Motor neuron (in vitro differentiated cells): Measurements from ENCODE around the gene SLC22A3. TPM values are rescaled to one million over a fixed set of nuclear protein-coding genes. Genes with fewer than 3 reads are reported as not detected.

Source experiments
- ATAC-seq, 8 experiments: fragments of 200-7000 bp; cut with Tn5 transposase; replicated peaks in 6 of 8; 2 replicates each; pipeline ENCODE4 v1.8.0; 2021; ENCODE audit warnings: mild to moderate bottlenecking in 8 of 8, moderate library complexity in 8 of 8
- H3K27ac ChIP-seq, 2 donors: fragments of 250-450 bp; sonication (Bioruptor Pico); 2 replicates each; pipeline ENCODE4 v1.9.0; 2021; ENCODE audit warnings: antibody characterized with exemption in 2 of 2, mild to moderate bottlenecking in 2 of 2, moderate library complexity in 1 of 2
- H3K4me1 ChIP-seq, 2 donors: fragments of 250-450 bp; sonication (Bioruptor Pico); replicated peaks in 1 of 2; 2 replicates each; pipeline ENCODE4 v1.6.1; 2021; ENCODE audit warnings: antibody characterized with exemption in 2 of 2, mild to moderate bottlenecking in 2 of 2, moderate library complexity in 1 of 2
- H3K4me3 ChIP-seq, 5 donors: fragments of 250-450 bp; sonication (Bioruptor Pico); 2 replicates each; pipeline ENCODE4 v1.9.0; 2021; ENCODE audit warnings: antibody characterized with exemption in 5 of 5, mild to moderate bottlenecking in 5 of 5, moderate library complexity in 4 of 5
- WGBS, 10 experiments: fragments of 450-650 bp; shearing (Covaris generic); methylation state at CpG; one replicate each; pipeline ENCODE4 v1.0.0; 2022; 5-methylcytosine and 5-hydroxymethylcytosine counted together
- in situ Hi-C, 9 experiments: fragments of 400-800 bp; cut with MboI; loops; one replicate each; pipeline ENCODE4 v1.15.0; 2021; ENCODE audit warnings: low sequenced_read_pairs in 9 of 9, low pct_unique_long_range_greater_than_20kb in 2 of 9; ENCODE audit not compliant: unreplicated experiment in 9 of 9
- total RNA-seq, 8 experiments: library from RNA; unstranded; fragments of 300-600 nt; gene quantifications; 2 replicates each; pipeline versions ENCODE4 v1.2.3 to v1.2.4, GENCODE V29; 2022

The SLC22A3 gene
- total RNA-seq, 8 experiments from 2014 or later: 0.11 to 42.3 (median 1.4) TPM

- Histone ChIP-seq H3K4me1 (no peaks in the 10 kb centered on the region), H3K4me3 (peak overlapping the region; percentile 30 to 40 (median 37)), H3K27ac (no peak overlapping the region)
- ATAC-seq: peak in 1 of 8 experiments; percentile 8
- in situ Hi-C loops: no loop called here
- WGBS, 10 experiments: 90 to 94% (median 93%) methylated on average over 2 to 10 of the region's 74 CpGs; no CpG with 5 or more reads in 7 of the 10 experiments
These were observed 637 bp upstream of the SLC22A3 start for GRCh38 chr6:160347259-160348222.

GRCh38 chr6:160349020-160349441, 853 bp downstream of the SLC22A3 start:
- 0 to 7% (median 3%) methylated on average over 2 to 11 of the region's 23 CpGs; no CpG with 5 or more reads in 3 of the 10 experiments for WGBS, 10 experiments
- in situ Hi-C loops: no loop called here
- H3K4me3 ChIP-seq: peak overlapping the region; percentile 30 to 40 (median 37)
- ATAC-seq: peak in 5 of 8 experiments; percentile 1 to 17 (median 13)
- H3K4me1 ChIP-seq: no peaks in the 10 kb centered on the region
- no peak overlapping the region for H3K27ac ChIP-seq

- no peak overlapping the region for H3K27ac ChIP-seq
- peak in 2 of 8 experiments; percentile 8 to 30 for ATAC-seq
These were observed 1.7 kb downstream of the SLC22A3 start for GRCh38 chr6:160349814-160350350.

GRCh38 chr6:160353950-160354496, 5.8 kb downstream of the SLC22A3 start:
- 40 to 100% (median 86%) methylated on average over 1 to 2 of the region's 2 CpGs; no CpG with 5 or more reads in 5 of the 10 experiments for WGBS, 10 experiments
- Histone ChIP-seq H3K4me3 (no peak overlapping the region), H3K4me1 (no peaks in the 10 kb centered on the region), H3K27ac (no peak overlapping the region)
- ATAC-seq: no peak
- in situ Hi-C loops: no loop called here

More at GRCh38 chr6:160349814-160350350, 1.7 kb downstream of the SLC22A3 start:
- no peak overlapping the region for H3K4me3 ChIP-seq
- no peaks in the 10 kb centered on the region for H3K4me1 ChIP-seq
- WGBS, 10 experiments: 60 to 96% (median 84%) methylated on average over 2 to 9 of the region's 11 CpGs
- in situ Hi-C loops: no loop called here

GRCh38 chr6:160355001-160355400, 6.8 kb downstream of the SLC22A3 start:
- in situ Hi-C loops: no loop called here
- WGBS, 10 experiments: 67 to 100% (median 81%) methylated on average over 1 to 7 of the region's 7 CpGs; no CpG with 5 or more reads in 3 of the 10 experiments

GRCh38 chr6:160356074-160356744, 8.0 kb downstream of the SLC22A3 start:
- in situ Hi-C loops: no loop called here
- peak in 1 of 8 experiments; percentile 48 for ATAC-seq
- WGBS, 10 experiments: 35 to 100% (median 89%) methylated on average over 1 to 8 of the region's 14 CpGs; no CpG with 5 or more reads in 1 of the 10 experiments

More at GRCh38 chr6:160355001-160355400, 6.8 kb downstream of the SLC22A3 start:
- Histone ChIP-seq H3K4me3 (no peak overlapping the region), H3K4me1 (no peaks in the 10 kb centered on the region), H3K27ac (no peak overlapping the region)
- peak in 4 of 8 experiments; percentile 9 to 44 (median 26) for ATAC-seq

GRCh38 chr6:160357088-160357487, 8.9 kb downstream of the SLC22A3 start:
- in situ Hi-C loops: no loop called here

More at GRCh38 chr6:160356074-160356744, 8.0 kb downstream of the SLC22A3 start:
- H3K27ac ChIP-seq: no peak overlapping the region
- H3K4me3 ChIP-seq: no peak overlapping the region
- H3K4me1 ChIP-seq: no peaks in the 10 kb centered on the region

GRCh38 chr6:160358225-160359119, 10.3 kb downstream of the SLC22A3 start:
- Histone ChIP-seq H3K4me1 (no peaks in the 10 kb centered on the region), H3K4me3 (no peak overlapping the region), H3K27ac (no peak overlapping the region)
- peak in 2 of 8 experiments; percentile 10 to 24 for ATAC-seq
- 8 to 96% (median 78%) methylated on average over 2 to 6 of the region's 9 CpGs; no CpG with 5 or more reads in 3 of the 10 experiments for WGBS, 10 experiments
- in situ Hi-C loops: no loop called here

More at GRCh38 chr6:160357088-160357487, 8.9 kb downstream of the SLC22A3 start:
- no peak overlapping the region for H3K4me3 ChIP-seq
- no peaks in the 10 kb centered on the region for H3K4me1 ChIP-seq
- 40 to 100% (median 87%) methylated on average over 1 to 6 of the region's 6 CpGs; no CpG with 5 or more reads in 2 of the 10 experiments for WGBS, 10 experiments
- no peak overlapping the region for H3K27ac ChIP-seq
- ATAC-seq: no peak

GRCh38 chr6:160360955-160361354, 12.8 kb downstream of the SLC22A3 start:
- Histone ChIP-seq H3K4me3 (no peak overlapping the region), H3K27ac (no peak overlapping the region), H3K4me1 (no peaks in the 10 kb centered on the region)
- ATAC-seq: peak in 1 of 8 experiments; percentile 7
- in situ Hi-C loops: no loop called here

- H3K27ac ChIP-seq: no peak overlapping the region
- ATAC-seq: peak in 2 of 8 experiments; percentile 6 to 39
- H3K4me3 ChIP-seq: no peak overlapping the region
- in situ Hi-C loops: no loop called here
- 40 to 100% (median 72%) methylated on average over 1 to 2 of the region's 28 CpGs; no CpG with 5 or more reads in 6 of the 10 experiments for WGBS, 10 experiments
- no peaks in the 10 kb centered on the region for H3K4me1 ChIP-seq
These were observed 14.4 kb downstream of the SLC22A3 start for GRCh38 chr6:160362556-160362955.

- Histone ChIP-seq H3K4me3 (no peak overlapping the region), H3K4me1 (no peaks in the 10 kb centered on the region), H3K27ac (no peak overlapping the region)
- in situ Hi-C loops: no loop called here
- no peak for ATAC-seq
- WGBS, 10 experiments: 40 to 96% (median 85%) methylated on average over 1 to 13 of the region's 30 CpGs; no CpG with 5 or more reads in 2 of the 10 experiments
These were observed 15.1 kb downstream of the SLC22A3 start for GRCh38 chr6:160363016-160363996.
